Loucy (cell line): ENCODE results near the gene UBR4.

ENCODE experiments used
- EZH2phosphoT487 ChIP-seq: fragments of 200-600 bp; IDR thresholded peaks from 2 replicates; pipeline ENCODE4 v1.6.1; 2018; ENCODE audit warnings: antibody characterized with exemption, mild to moderate bottlenecking, moderate library complexity, borderline replicate concordance
- TF ChIP-seq, protein P1 (sequence below): fragments of 200-600 bp; sonication (generic); conservative IDR thresholded peaks from 2 replicates; pipeline ENCODE4 v1.5.1; 2014; ENCODE audit warnings: mild to moderate bottlenecking, antibody characterized with exemption, low read length

- TF ChIP-seq, protein P1, sequence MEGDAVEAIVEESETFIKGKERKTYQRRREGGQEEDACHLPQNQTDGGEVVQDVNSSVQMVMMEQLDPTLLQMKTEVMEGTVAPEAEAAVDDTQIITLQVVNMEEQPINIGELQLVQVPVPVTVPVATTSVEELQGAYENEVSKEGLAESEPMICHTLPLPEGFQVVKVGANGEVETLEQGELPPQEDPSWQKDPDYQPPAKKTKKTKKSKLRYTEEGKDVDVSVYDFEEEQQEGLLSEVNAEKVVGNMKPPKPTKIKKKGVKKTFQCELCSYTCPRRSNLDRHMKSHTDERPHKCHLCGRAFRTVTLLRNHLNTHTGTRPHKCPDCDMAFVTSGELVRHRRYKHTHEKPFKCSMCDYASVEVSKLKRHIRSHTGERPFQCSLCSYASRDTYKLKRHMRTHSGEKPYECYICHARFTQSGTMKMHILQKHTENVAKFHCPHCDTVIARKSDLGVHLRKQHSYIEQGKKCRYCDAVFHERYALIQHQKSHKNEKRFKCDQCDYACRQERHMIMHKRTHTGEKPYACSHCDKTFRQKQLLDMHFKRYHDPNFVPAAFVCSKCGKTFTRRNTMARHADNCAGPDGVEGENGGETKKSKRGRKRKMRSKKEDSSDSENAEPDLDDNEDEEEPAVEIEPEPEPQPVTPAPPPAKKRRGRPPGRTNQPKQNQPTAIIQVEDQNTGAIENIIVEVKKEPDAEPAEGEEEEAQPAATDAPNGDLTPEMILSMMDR = no peak
- TF ChIP-seq EZH2phosphoT487 = no peak
Measured at GRCh38 chr1:19059773-19060172, 150.3 kb downstream of the UBR4 start.
